CD8-positive, alpha-beta memory T cell (primary cell): ENCODE measurements around the gene GGT6. TPM values are rescaled to one million over a fixed set of nuclear protein-coding genes. Genes with fewer than 3 reads are reported as not detected.

Experiments
- CTCF ChIA-PET: fragments of 350-600 bp; sonication (Branson Sonifier 250); formaldehyde crosslinking; loops from one replicate; lab custom pipeline; 2021; ENCODE audit warnings: antibody characterized with exemption; lab: Charles Lee
- POLR2A ChIA-PET: fragments of 350-600 bp; sonication (Branson Sonifier 250); formaldehyde crosslinking; loops from one replicate; lab custom pipeline; 2021; ENCODE audit warnings: antibody characterized with exemption; lab: Charles Lee
- DNase-seq, 5 donors: peaks; one replicate each; pipeline versions ENCODE4 v3.0.0 to v3.0.0-alpha.2; 2020 to 2022; ENCODE audit warnings: mixed read lengths in 1 of 5
- H3K27ac ChIP-seq: one replicate; pipeline ENCODE4 v1.7.0; 2013; ENCODE audit warnings: low read depth, mild to moderate bottlenecking, low read length, moderate library complexity
- H3K27me3 ChIP-seq: 2 replicates; pipeline ENCODE4 v1.7.0; 2013; ENCODE audit warnings: low read length, mild to moderate bottlenecking; ENCODE audit not compliant: insufficient read depth, poor library complexity, severe bottlenecking
- H3K36me3 ChIP-seq: 2 replicates; pipeline ENCODE4 v1.7.0; 2013; ENCODE audit warnings: mild to moderate bottlenecking, low read length, moderate library complexity; ENCODE audit not compliant: insufficient read depth
- H3K4me1 ChIP-seq: 2 replicates; pipeline ENCODE4 v1.7.0; 2013; ENCODE audit warnings: mild to moderate bottlenecking, low read length, moderate library complexity; ENCODE audit not compliant: insufficient read depth
- H3K4me3 ChIP-seq: 2 replicates; pipeline ENCODE4 v1.7.0; 2013; ENCODE audit warnings: mild to moderate bottlenecking, low read length
- H3K9me3 ChIP-seq: 2 replicates; pipeline ENCODE4 v1.7.0; 2013; ENCODE audit warnings: mild to moderate bottlenecking, low read length
- H3K27ac Mint-ChIP-seq, 8 donors: one replicate each; pipeline ENCODE4 v1.8.0; 2020 to 2021; ENCODE audit warnings: mixed read lengths in 8 of 8, mild to moderate bottlenecking in 6 of 8, inconsistent platforms in 3 of 8, moderate library complexity in 3 of 8
- H3K27me3 Mint-ChIP-seq, 2 donors: one replicate each; pipeline ENCODE4 v1.8.0; 2020 to 2021; ENCODE audit warnings: mixed read lengths in 2 of 2, mild to moderate bottlenecking in 1 of 2, moderate library complexity in 1 of 2
- H3K36me3 Mint-ChIP-seq, 3 donors: one replicate each; pipeline ENCODE4 v1.8.0; 2020 to 2021; ENCODE audit warnings: mixed read lengths in 3 of 3, inconsistent platforms in 1 of 3, mild to moderate bottlenecking in 1 of 3
- H3K4me1 Mint-ChIP-seq, 3 donors: one replicate each; pipeline ENCODE4 v1.8.0; 2020 to 2021; ENCODE audit warnings: mixed read lengths in 3 of 3, inconsistent platforms in 1 of 3, mild to moderate bottlenecking in 1 of 3
- H3K4me3 Mint-ChIP-seq, 7 donors: one replicate each; pipeline ENCODE4 v1.8.0; 2020 to 2021; ENCODE audit warnings: mixed read lengths in 7 of 7, mild to moderate bottlenecking in 6 of 7, moderate library complexity in 4 of 7, inconsistent platforms in 2 of 7
- H3K9me3 Mint-ChIP-seq, 5 donors: one replicate each; pipeline ENCODE4 v1.8.0; 2020 to 2022; ENCODE audit warnings: mixed read lengths in 5 of 5, mild to moderate bottlenecking in 3 of 5, moderate library complexity in 2 of 5, inconsistent platforms in 1 of 5
- polyA plus RNA-seq: library from polyadenylated mRNA; unstranded; fragments of 300-500 nt; fragmentation: Illumina TruSeq; gene quantifications from one replicate; pipeline ENCODE4 v1.2.3, GENCODE V29; 2021
- total RNA-seq, 2 experiments: library from RNA; stranded (reverse); gene quantifications; one replicate each; pipeline ENCODE4 v1.2.3, GENCODE V29; 2021

GGT6 gene
- total and polyA plus RNA-seq, 3 experiments from 2014 or later: not detected

- Mint-ChIP-seq H3K4me3 (no peak overlapping the region), H3K9me3 (no peaks in the 10 kb centered on the region), H3K27ac (peak overlapping the region in 3 of 8 donors; percentile 15 to 60 (median 57)), H3K36me3 (no peaks in the 10 kb centered on the region), H3K4me1 (peaks cover 29 to 48% (median 30%) of the 10 kb centered on the region in 3 donors), H3K27me3 (peaks cover 0 to 3% of the 10 kb centered on the region in 2 donors)
- Histone ChIP-seq H3K4me3 (no peak overlapping the region), H3K36me3 (no peaks in the 10 kb centered on the region), H3K27ac (no peak overlapping the region), H3K27me3 (no peaks in the 10 kb centered on the region), H3K9me3 (no peaks in the 10 kb centered on the region), H3K4me1 (peaks cover 21% of the 10 kb centered on the region)
- no peak for DNase-seq
- POLR2A ChIA-PET: interaction anchor here (1.9 kb wide), 1 partner anchor 9 kb away, joined by 10 read pairs; the partner anchor contains the start of gene SPNS2
- CTCF ChIA-PET: interaction anchor here (1.4 to 1.5 kb wide), 3 partner anchors 10 to 57 kb away, joined by 3 to 5 read pairs (median 4); partner anchors contain the start of gene SPNS2
These were observed 52.2 kb downstream of the GGT6 start for GRCh38 chr17:4508207-4508606.

DNA sequence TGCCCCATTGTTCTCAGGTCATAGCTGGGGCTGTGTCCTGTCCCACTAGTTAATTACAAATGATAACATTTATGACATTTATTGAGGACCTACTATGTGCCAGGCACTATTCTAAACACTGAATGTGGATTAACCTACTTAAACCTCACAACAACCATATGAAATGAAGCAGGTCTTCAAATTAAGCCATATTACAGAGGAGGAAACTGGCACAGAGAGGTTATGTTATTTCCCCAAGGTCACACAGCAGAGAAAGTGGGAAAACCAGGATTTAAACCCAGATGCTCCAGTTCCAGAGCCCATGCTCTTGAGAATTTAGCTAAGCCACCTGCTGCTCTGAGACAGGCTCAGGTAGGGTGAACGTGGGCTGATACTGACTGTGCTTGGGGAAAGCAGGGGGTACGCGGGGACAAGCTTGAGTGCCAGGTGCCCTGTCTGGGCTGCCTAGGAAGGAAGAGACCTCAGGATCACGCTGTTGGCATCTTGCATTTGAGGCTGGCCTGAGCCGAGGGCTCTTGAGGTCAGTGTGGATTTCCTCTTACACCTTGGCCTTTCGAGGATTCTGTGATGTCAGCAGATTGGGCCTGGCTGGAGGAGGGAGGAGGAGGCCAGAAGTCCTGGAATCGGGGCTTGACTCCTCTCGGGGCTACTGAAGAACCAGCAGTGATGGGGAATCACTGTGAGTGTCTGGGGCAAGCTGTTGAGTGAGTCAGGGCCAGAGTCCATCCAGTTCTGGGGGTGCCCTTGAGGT, 52.8 kb downstream of the GGT6 start:
- Histone ChIP-seq H3K36me3 (no peaks in the 10 kb centered on the region), H3K4me1 (peaks cover 21% of the 10 kb centered on the region), H3K27me3 (no peaks in the 10 kb centered on the region), H3K27ac (no peak overlapping the region), H3K9me3 (no peaks in the 10 kb centered on the region), H3K4me3 (no peak overlapping the region)
- no peak for DNase-seq
- ChIA-PET POLR2A (no interaction called here), CTCF (interaction anchor here (1.4 to 1.5 kb wide), 3 partner anchors 9 to 58 kb away, joined by 3 to 5 read pairs (median 4); partner anchors contain the start of gene SPNS2)
- Mint-ChIP-seq H3K9me3 (no peaks in the 10 kb centered on the region), H3K27me3 (peaks cover 3 to 4% of the 10 kb centered on the region in 2 donors), H3K36me3 (no peaks in the 10 kb centered on the region), H3K4me1 (peaks cover 29 to 48% (median 30%) of the 10 kb centered on the region in 3 donors), H3K27ac (no peak overlapping the region), H3K4me3 (no peak overlapping the region)

Other genes starting within 250 kb of the GGT6 start
- gene UBE2G1, start 193.9 kb downstream of the GGT6 start, total RNA-seq: 10 to 100 TPM; 54.9 to 68.0 TPM
- gene UBE2G1, start 193.9 kb downstream of the GGT6 start, polyA plus RNA-seq: 66.6 TPM
- gene SPNS3, start 126.6 kb downstream of the GGT6 start, total RNA-seq: 1 to 10 TPM; 7.3 to 7.5 TPM
- gene SPNS3, start 126.6 kb downstream of the GGT6 start, polyA plus RNA-seq: 10.0 TPM
- gene SPNS2, start 61.7 kb downstream of the GGT6 start, total RNA-seq: under 1 TPM; 0.49 to 0.50 TPM
- 0.10 TPM for gene SPNS2, start 61.7 kb downstream of the GGT6 start, polyA plus RNA-seq
- 100 to 1,000 TPM; 148 to 157 TPM for gene MYBBP1A, start 5.2 kb downstream of the GGT6 start, total RNA-seq
- 34.1 TPM for gene MYBBP1A, start 5.2 kb downstream of the GGT6 start, polyA plus RNA-seq
- gene SMTNL2, start 24.0 kb upstream of the GGT6 start, total RNA-seq: not detected
- not detected for gene SMTNL2, start 24.0 kb upstream of the GGT6 start, polyA plus RNA-seq
- not detected for gene ALOX15, start 81.1 kb upstream of the GGT6 start, total RNA-seq
- not detected for gene ALOX15, start 81.1 kb upstream of the GGT6 start, polyA plus RNA-seq
- 10 to 100 TPM; 95.6 to 99.2 TPM for gene PELP1, start 143.6 kb upstream of the GGT6 start, total RNA-seq
- 12.6 TPM for gene PELP1, start 143.6 kb upstream of the GGT6 start, polyA plus RNA-seq
- 100 to 1,000 TPM; 170 to 172 TPM for gene ARRB2, start 150.1 kb upstream of the GGT6 start, total RNA-seq
- 69.4 TPM for gene ARRB2, start 150.1 kb upstream of the GGT6 start, polyA plus RNA-seq
- gene MED11, start 170.9 kb upstream of the GGT6 start, total RNA-seq: 10 to 100 TPM; 23.4 to 26.7 TPM
- gene MED11, start 170.9 kb upstream of the GGT6 start, polyA plus RNA-seq: 58.9 TPM
- under 1 TPM in 1 of 2 experiments, not detected in 1; 0.09 TPM for gene ZMYND15, start 179.3 kb upstream of the GGT6 start, total RNA-seq
- gene ZMYND15, start 179.3 kb upstream of the GGT6 start, polyA plus RNA-seq: not detected
- 1 to 10 TPM; 2.4 to 2.8 TPM for gene CXCL16, start 179.4 kb upstream of the GGT6 start, total RNA-seq
- 3.0 TPM for gene CXCL16, start 179.4 kb upstream of the GGT6 start, polyA plus RNA-seq
- not detected for gene TM4SF5, start 211.3 kb upstream of the GGT6 start, total RNA-seq
- gene TM4SF5, start 211.3 kb upstream of the GGT6 start, polyA plus RNA-seq: not detected
- not detected for gene VMO1, start 225.8 kb upstream of the GGT6 start, total RNA-seq
- not detected for gene VMO1, start 225.8 kb upstream of the GGT6 start, polyA plus RNA-seq
- not detected for gene GLTPD2, start 228.4 kb upstream of the GGT6 start, total RNA-seq
- not detected for gene GLTPD2, start 228.4 kb upstream of the GGT6 start, polyA plus RNA-seq
- 100 to 1,000 TPM; 198 to 207 TPM for gene PSMB6, start 235.6 kb upstream of the GGT6 start, total RNA-seq
- 259 TPM for gene PSMB6, start 235.6 kb upstream of the GGT6 start, polyA plus RNA-seq
- 10 to 100 TPM; 10.1 to 12.0 TPM for gene PLD2, start 246.6 kb upstream of the GGT6 start, total RNA-seq
- 1.9 TPM for gene PLD2, start 246.6 kb upstream of the GGT6 start, polyA plus RNA-seq